Measurements from ENCODE around the gene PCNT.

PCNT gene

GRCh38 chr21:46314441-46315020 lies 9.4 kb upstream of the PCNT start:
- POLR2A ChIA-PET = interaction anchor here (1.0 to 1.2 kb wide), 2 partner anchors 8 kb away, joined by 3 to 6 read pairs; no protein-coding TSS in a partner anchor
- no peak overlapping the region for H3K4me3 ChIP-seq (ENCODE audit: low read depth, low read length)
- H3K4me1 ChIP-seq (ENCODE audit: control insufficient read depth, insufficient read depth, low read length) = no peaks in the 10 kb centered on the region
- H3K9me3 ChIP-seq (ENCODE audit: control insufficient read depth, insufficient read depth, low read depth, low read length) = no peaks in the 10 kb centered on the region
- H3K36me3 ChIP-seq (ENCODE audit: control insufficient read depth in 2 of 2, insufficient read depth in 1 of 2, low read length in 2 of 2) = peaks cover 48 to 66% of the 10 kb centered on the region in 2 experiments
- H3K27ac ChIP-seq (ENCODE audit: extremely low read depth, low read depth, low read length) = no peak overlapping the region
- CTCF ChIA-PET = no interaction called here
- TF ChIP-seq EGR2 (tag by site-specific recombination; IDR thresholded peaks at IDR 0.05; ENCODE audit: low read depth) (peak; percentile 40; the same call in 1 of the 2 replicates), ZNF776 (tag by site-specific recombination; IDR thresholded peaks at IDR 0.05; ENCODE audit: borderline replicate concordance) (no peak), ZNF16 (tag by site-specific recombination; IDR thresholded peaks at IDR 0.05; ENCODE audit: low read depth) (no peak)

GRCh38 chr21:46316708-46317324 lies 7.1 kb upstream of the PCNT start:
- no peak overlapping the region for H3K4me3 ChIP-seq (ENCODE audit: low read depth, low read length)
- H3K9me3 ChIP-seq (ENCODE audit: control insufficient read depth, insufficient read depth, low read depth, low read length) = no peaks in the 10 kb centered on the region
- ChIA-PET CTCF (interaction anchor here (0.6 kb wide), 1 partner anchor 84 kb away, joined by 3 read pairs; no protein-coding TSS in a partner anchor), POLR2A (interaction anchor here (0.5 to 2.1 kb wide), 4 partner anchors 16 to 340 kb away, joined by 3 to 5 read pairs (median 3); no protein-coding TSS in a partner anchor)
- H3K4me1 ChIP-seq (ENCODE audit: control insufficient read depth, insufficient read depth, low read length) = peaks cover 7% of the 10 kb centered on the region
- H3K27ac ChIP-seq (ENCODE audit: extremely low read depth, low read depth, low read length) = no peak overlapping the region
- no peak for TF ChIP-seq ZNF623 (tag by site-specific recombination; IDR thresholded peaks at IDR 0.05)
- TF ChIP-seq ZNF394 (tag by site-specific recombination; IDR thresholded peaks at IDR 0.05; ENCODE audit: borderline replicate concordance) = peak; percentile 81
- TF ChIP-seq ZNF341 (tag by site-specific recombination; IDR thresholded peaks at IDR 0.05; ENCODE audit: low read depth) = 0 out of 2 replicates have a peak, but pooled peaks have one; percentile 13
- peak; percentile 90 for TF ChIP-seq ZNF707 (tag by site-specific recombination; IDR thresholded peaks at IDR 0.05)
- peaks cover 33 to 63% of the 10 kb centered on the region in 2 experiments; a peak in 2 of 3 replicates for H3K36me3 ChIP-seq (ENCODE audit: control insufficient read depth in 2 of 2, insufficient read depth in 1 of 2, low read length in 2 of 2)

- ChIA-PET CTCF (no interaction called here), POLR2A (interaction anchor here (2.1 kb wide), 1 partner anchor 17 kb away, joined by 5 read pairs; no protein-coding TSS in a partner anchor)
- peaks cover 10% of the 10 kb centered on the region for H3K4me1 ChIP-seq (ENCODE audit: control insufficient read depth, insufficient read depth, low read length)
- TF ChIP-seq ZIC2 (tag by site-specific recombination; IDR thresholded peaks at IDR 0.05) (peak; percentile 98), SP3 (tag by site-specific recombination; IDR thresholded peaks at IDR 0.05) (0 out of 2 replicates have a peak, but pooled peaks have one; percentile 24), GLIS1 (tag by site-specific recombination; IDR thresholded peaks at IDR 0.05) (peak; percentile 71), ZNF558 (tag by site-specific recombination; IDR thresholded peaks at IDR 0.05) (no peak), ZSCAN16 (tag by site-specific recombination; IDR thresholded peaks at IDR 0.05) (no peak), ZNF335 (tag by site-specific recombination; conservative IDR thresholded peaks at IDR 0.05) (no peak)
- no peaks in the 10 kb centered on the region for H3K9me3 ChIP-seq (ENCODE audit: control insufficient read depth, insufficient read depth, low read depth, low read length)
- H3K4me3 ChIP-seq (ENCODE audit: low read depth, low read length) = no peak overlapping the region
- H3K27ac ChIP-seq (ENCODE audit: extremely low read depth, low read depth, low read length) = no peak overlapping the region
- peaks cover 33 to 67% of the 10 kb centered on the region in 2 experiments; a peak in 2 of 3 replicates for H3K36me3 ChIP-seq (ENCODE audit: control insufficient read depth in 2 of 2, insufficient read depth in 1 of 2, low read length in 2 of 2)
These were observed 6.1 kb upstream of the PCNT start for GRCh38 chr21:46317710-46318463.

GRCh38 chr21:46318464-46318845 lies 5.5 kb upstream of the PCNT start:
- POLR2A ChIA-PET = interaction anchor here (2.1 kb wide), 1 partner anchor 17 kb away, joined by 5 read pairs; no protein-coding TSS in a partner anchor
- TF ChIP-seq IKZF3 (tag by site-specific recombination; IDR thresholded peaks at IDR 0.05) (no peak), ZNF37A (tag by site-specific recombination; IDR thresholded peaks at IDR 0.05) (no peak), ZNF513 (tag by site-specific recombination; IDR thresholded peaks at IDR 0.05) (no peak), ZNF280C (tag by site-specific recombination; IDR thresholded peaks at IDR 0.05) (no peak), ZSCAN16 (tag by site-specific recombination; IDR thresholded peaks at IDR 0.05) (no peak), ZNF18 (tag by site-specific recombination; IDR thresholded peaks at IDR 0.05) (no peak), GLIS2 (tag by site-specific recombination; IDR thresholded peaks at IDR 0.05) (peak; percentile 33; the same call in 1 of the 2 replicates), TCF7L2 (IDR thresholded peaks at IDR 0.05; ENCODE audit: borderline replicate concordance, low read depth, low read length) (no peak), SETDB1 (IDR thresholded peaks at IDR 0.05; ENCODE audit: insufficient read length, low read length) (no peak)

More at GRCh38 chr21:46318464-46318845, 5.5 kb upstream of the PCNT start:
- CTCF ChIA-PET = no interaction called here
- no peaks in the 10 kb centered on the region for H3K9me3 ChIP-seq (ENCODE audit: control insufficient read depth, insufficient read depth, low read depth, low read length)
- H3K4me3 ChIP-seq (ENCODE audit: low read depth, low read length) = no peak overlapping the region
- H3K36me3 ChIP-seq (ENCODE audit: control insufficient read depth in 2 of 2, insufficient read depth in 1 of 2, low read length in 2 of 2) = peaks cover 30 to 62% of the 10 kb centered on the region in 2 experiments; a peak in 2 of 3 replicates
- no peak overlapping the region for H3K27ac ChIP-seq (ENCODE audit: extremely low read depth, low read depth, low read length)
- H3K4me1 ChIP-seq (ENCODE audit: control insufficient read depth, insufficient read depth, low read length) = peaks cover 10% of the 10 kb centered on the region

Measured in HEK293 (cell line).